Embryonic facial prominence (tissue), 1 donor: ENCODE results near the gene LMF1.
"Not testable (repeated sequence)": the region's sequence is repeated elsewhere in the genome, so short reads cannot be mapped to it uniquely, and the experiment has no call there.

Experiments used
- DNase-seq: peaks from one replicate; pipeline ENCODE4 v3.0.0-alpha.2; 2016; ENCODE audit errors: extremely low spot score

The LMF1 gene

DNA sequence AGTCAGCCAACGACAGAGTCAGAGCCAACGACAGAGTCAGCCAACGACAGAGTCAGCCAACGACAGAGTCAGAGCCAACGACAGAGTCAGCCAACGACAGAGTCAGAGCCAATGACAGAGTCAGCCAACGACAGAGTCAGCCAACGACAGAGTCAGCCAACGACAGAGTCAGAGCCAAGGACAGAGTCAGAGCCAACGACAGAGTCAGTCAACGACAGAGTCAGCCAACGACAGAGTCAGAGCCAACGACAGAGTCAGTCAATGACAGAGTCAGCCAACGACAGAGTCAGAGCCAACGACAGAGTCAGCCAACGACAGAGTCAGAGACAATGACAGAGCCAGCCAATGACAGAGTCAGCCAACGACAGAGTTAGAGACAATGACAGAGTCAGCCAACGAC is 22.0 kb downstream of the LMF1 start:
- not testable (repeated sequence) for DNase-seq

DNA sequence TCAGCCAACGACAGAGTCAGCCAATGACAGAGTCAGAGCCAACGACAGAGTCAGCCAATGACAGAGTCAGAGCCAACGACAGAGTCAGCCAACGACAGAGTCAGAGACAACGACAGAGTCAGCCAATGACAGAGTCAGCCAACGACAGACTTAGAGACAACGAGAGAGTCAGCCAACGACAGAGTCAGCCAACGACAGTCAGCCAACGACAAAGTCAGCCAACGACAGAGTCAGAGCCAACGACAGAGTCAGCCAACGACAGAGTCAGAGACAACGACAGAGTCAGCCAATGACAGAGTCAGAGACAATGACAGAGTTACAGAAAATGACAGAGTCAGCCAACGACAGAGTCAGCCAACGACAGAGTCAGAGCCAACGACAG is 22.9 kb downstream of the LMF1 start:
- DNase-seq: not testable (repeated sequence)

DNA sequence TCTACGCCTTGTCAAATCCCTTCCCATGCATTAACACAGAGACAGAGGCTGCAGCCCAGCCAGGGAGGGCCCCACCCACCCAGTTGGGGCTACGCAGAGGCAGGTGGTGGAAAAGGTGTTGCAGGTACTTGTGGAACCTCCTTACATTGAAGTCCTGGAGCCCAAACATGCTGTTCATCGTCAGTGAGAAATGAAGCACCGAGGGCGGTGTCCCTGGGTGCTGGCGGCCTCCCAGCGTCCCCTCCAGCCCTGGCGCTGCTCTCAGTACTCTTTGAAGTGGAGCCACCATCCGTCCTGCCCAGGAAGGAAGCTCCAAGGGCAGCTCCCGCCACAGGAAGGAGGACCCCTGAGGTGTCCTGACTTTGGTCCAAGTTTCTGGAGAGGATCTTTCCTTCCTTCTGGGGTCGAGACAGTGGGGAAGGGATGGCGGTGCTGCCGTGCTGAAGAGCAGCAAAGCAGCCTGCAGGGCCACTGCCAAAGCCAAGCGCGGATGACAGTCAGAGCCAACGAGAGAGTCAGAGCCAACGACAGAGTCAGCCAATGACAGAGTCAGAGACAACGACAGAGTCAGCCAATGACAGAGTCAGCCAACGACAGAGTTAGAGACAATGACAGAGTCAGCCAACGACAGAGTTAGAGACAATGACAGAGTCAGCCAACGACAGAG is 23.4 kb downstream of the LMF1 start:
- no peak for DNase-seq

DNA sequence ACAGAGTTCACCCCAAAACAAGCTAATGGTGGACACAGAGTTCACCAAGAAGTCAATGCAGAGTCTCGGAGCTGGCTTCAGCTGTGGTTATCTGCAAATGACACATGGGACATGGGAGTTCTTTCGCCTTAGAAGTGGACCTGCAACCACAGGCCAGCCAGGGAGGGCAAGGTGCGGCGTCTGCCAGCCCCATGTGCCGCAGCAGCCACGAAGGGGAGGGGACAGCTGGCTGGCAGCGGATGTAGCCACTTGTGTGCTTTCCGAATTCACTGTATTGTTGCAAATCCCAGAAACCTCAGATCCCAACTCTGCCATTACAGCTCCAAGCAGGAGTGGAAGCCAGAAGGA is 24.8 kb downstream of the LMF1 start:
- DNase-seq: no peak

DNA sequence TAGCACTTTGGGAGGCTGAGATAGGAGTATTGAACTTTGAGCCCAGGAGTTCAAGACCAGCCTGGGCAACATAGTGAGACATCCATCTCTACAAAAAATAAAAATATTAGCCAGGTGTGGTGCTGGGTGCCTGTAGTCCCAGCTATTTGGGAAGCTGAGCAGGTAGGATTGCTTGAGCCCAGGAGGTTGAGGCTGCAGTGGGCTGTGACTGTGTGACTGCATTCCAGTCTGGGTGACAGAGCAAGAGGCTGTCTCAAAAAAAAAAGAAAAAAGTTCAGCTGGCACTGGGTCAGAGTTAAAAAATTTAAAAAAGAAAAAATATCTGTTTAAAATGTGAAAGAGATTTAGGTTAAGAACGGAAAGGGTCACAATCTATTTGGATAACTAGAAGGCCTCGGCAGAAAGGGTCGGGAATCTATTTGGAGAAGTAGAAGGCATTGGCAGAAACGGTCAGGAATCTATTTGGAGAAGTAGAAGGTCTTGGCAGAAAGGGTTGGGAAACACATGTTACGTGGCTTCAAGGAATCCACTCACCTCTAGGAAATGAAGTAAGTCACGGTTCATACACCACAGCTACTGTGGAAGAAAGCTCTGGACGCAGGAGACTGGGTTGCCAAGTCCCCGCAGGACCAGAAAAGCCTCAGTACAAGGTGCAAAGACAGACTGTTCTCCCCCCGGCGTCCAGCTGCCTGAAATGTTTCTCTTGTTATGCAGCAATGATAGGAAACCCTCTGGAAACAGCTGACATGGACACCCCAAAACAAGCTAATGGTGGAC is 25.3 kb downstream of the LMF1 start:
- DNase-seq: no peak

DNA sequence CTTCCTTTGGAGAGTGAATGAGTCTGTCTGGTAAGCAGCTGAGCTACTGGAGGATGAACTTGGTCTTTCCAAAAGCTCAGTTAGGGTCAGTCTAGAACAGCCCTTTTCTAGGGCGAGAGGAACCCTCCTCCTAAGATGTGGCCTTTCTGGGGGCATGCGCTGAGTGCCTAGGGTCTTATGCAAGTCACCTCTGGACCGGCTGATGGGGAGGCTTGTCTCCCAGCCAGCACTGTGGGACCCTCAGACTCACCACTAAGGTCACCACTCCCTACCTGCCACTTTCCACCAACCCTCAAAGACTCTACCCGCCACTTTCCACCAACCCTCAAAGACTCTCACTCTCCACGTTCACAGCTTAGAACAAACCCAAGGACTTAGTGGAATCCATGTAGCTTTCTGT is 26.8 kb downstream of the LMF1 start:
- DNase-seq: no peak

DNA sequence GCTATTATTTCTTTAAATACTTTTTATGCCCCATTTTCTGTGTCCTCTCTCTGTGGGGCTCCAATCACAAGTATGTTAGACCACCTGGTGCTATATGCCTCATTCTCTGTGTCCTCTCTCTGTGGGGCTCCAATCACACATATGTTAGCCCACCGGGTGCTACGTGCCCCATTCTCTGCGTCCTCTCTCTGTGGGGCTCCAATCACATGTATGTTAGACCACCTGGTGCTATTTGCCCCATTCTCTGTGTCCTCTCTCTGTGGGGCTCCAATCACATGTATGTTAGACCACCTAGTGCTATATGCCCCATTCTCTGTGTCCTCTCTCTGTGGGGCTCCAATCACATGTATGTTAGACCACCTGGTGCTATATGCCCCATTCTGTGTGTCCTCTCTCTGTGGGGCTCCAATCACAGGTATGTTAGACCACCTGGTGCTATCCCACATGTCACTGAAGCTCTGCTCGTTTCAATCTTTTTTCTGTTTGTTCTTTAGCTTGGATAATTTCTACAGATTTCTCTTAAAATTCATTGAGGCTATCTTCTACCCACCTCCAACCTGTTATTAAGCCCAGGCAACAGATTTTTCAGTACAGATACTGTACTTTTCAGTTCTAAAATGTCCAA is 28.2 kb downstream of the LMF1 start:
- DNase-seq: no peak

DNA sequence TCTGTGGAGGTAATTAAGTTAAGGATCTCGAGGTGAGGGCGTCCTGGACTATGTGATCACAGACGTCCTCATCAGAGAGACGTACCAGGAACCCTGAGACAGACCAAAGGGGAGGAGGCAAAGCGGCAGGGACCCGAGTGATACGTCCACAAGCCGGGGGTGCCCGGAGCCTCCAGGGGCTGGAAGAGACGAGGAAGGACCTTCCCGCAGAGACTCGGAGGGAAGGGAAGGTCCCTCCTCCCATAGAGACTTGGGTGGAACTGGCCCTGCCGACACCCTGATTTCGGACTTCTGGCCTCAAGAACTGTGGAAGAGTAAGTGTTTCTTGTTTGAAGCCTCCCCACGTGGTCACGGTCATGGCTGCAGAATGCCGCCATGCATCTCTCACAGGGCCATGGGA is 30.8 kb downstream of the LMF1 start:
- DNase-seq: no peak

DNA sequence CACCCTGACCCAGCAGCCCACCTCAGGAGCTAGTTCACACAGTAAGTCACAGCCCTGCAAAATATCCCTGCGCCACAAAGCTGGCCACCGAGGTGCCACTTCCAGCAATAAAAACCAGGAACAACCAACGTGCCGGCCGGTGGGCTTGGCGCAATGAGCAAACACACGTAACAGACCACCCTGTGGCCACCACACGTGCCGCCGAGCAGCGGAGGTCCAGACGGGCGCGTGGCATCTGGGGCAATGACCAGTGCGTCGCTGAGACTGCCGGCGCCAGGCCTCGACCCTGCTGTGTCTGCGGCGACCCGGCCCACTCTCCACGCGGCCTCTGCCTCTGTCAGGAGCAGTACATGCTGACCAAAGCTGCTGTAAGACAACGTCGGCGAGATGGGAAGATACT is 31.5 kb downstream of the LMF1 start:
- no peak for DNase-seq

DNA sequence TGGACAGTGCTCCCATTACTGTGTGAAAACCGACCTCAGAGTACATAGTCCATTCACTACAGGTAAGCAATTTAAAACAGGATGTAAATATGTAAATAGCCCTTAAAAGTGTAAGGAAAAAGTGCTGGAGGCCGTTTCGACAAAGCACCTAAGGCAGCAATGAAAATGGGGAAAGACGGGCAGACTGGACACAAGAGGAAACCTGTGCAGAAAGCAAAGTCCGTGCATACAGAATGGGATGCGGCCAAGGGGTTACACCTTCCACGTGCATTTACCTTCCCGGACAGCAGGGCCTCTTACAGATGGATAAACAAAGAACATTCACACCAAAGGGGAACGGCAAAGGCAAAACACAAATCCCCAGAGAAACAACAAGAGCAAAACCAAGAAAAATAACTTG is 32.0 kb downstream of the LMF1 start:
- no peak for DNase-seq

DNA sequence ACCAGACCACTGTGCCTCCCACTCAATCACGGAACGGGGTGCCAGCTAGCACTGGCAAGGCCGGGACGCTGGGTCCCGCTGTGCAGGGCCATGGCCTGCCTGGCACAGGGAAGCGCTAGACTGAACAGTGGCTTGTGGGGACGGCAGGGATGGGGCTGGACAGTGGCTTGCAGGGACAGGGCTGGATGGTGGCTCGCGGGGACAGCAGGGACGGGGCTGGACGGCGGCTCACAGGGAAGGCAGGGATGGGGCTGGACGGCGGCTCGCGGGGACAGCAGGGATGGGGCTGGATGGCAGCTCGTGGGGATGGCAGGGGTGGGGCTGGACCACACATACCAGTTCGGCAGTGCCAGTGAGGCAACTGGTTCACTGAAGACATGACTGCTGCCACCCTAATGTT is 32.6 kb downstream of the LMF1 start:
- no peak for DNase-seq

DNA sequence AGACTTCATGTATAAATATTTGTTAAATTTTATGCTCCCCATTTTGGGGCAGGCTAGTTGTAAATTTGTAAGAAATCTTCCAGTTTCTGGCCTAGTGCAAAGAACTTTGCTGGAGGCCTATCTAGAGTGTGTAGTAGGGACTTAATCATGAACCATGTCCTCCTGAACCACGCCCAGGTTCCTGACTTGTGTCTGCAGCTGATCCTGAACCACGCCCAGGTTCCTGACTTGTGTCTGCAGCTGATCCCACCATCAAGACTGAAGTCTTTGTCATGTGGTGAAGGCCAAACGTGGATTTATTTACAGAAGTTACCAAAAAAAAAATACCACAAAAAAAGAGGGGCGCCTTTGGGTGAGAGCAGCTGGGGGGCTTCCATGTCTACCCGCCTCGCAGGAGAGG is 33.1 kb downstream of the LMF1 start:
- no peak for DNase-seq

DNA sequence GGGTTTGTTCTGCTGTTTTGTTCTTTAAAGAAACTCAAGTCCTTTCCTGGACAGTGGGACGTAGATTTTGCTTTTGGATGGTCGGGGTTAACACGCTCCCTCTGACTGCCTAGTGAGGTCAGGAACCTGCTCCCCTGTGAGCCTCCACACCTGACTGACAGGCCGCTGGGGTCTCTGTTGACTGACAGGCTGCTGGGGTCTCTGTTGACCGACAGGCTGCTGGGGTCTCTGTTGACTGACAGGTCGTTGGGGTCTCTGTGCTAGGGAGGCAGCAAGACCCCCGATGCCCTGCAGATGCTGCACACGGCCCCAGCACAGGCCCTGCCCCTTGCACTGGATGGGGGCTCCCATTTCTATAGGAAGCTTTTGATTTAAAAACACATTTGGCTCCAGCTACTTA is 33.5 kb downstream of the LMF1 start:
- DNase-seq: no peak

DNA sequence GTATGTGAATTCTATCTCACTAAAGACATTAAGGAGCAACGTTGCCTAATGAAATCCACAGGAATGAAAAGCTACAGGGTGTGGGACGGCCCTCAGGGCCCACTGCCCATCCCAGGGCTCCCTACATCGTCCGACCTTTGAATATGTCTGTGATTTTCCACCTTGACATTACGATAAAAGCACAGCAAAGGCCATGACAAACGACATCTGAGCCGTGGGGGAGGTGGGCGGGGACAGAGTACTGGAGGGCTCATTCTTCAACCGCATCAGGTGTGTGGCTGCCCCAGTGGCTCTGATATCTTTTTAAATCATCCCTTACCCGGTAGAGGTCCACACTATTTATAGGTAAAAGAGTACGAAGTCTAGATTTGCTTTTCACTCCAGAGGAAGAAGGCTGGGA is 35.1 kb downstream of the LMF1 start:
- no peak for DNase-seq

DNA sequence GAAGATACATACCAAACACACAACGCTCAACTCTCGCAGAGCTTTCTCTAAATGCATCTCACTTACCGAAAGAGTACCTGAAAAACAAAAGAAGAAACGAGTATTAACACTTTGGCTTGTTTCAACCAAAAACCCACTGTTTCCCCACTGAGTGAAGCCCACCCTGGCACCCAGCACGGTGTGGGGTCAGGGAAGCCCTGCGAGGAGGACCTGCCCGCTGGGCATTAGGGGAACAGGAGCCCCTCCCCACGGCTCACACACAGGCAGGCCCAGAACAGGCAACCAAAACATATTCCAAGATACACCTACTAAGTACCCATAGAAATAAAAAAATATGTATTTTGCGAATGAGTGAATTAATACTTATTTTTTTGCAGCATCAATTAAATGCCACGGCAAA is 36.6 kb downstream of the LMF1 start:
- no peak for DNase-seq

DNA sequence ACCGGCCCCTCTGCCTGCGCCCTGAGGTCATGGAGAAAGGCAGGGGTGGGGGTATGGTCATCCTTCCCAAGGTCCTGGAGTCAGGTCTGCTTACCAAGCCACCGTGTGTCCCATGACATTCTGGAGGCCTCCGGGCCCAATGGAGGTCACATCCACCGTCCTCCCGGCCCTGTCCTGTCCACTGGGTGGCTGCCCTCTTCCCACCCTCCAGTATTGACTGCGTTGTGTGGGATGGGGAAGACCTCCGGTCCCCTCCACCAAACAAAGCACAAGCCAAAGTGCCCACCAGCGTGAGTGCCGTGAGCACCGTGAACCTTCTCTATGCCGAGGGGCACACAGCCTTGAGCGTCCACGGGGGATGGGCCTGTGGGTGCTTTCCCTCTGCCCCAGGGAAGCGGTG is 37.2 kb downstream of the LMF1 start:
- no peak for DNase-seq

DNA sequence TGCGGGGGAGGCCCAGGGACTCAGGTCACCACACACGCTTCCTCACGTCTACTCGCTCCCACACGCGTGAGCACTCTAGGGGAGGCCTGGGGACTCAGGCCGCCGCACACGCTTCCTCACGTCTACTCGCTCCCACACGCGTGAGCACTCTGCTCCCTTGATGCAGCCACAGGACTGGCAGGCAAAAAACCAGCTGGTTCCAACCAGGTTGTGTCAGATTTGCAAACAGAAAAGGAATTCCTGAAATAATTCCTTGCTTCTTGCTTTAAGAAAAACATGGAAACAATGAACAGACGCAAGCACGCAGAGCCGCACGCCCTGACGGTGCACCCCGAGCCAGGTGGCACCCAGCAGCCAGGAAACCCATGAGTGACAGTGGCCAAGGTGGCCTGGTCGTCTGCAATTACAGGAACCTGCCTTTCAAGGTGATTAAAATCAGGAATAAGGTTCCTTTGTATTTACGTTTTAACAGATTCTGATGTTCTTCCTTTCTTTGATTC is 37.9 kb downstream of the LMF1 start:
- no peak for DNase-seq

DNA sequence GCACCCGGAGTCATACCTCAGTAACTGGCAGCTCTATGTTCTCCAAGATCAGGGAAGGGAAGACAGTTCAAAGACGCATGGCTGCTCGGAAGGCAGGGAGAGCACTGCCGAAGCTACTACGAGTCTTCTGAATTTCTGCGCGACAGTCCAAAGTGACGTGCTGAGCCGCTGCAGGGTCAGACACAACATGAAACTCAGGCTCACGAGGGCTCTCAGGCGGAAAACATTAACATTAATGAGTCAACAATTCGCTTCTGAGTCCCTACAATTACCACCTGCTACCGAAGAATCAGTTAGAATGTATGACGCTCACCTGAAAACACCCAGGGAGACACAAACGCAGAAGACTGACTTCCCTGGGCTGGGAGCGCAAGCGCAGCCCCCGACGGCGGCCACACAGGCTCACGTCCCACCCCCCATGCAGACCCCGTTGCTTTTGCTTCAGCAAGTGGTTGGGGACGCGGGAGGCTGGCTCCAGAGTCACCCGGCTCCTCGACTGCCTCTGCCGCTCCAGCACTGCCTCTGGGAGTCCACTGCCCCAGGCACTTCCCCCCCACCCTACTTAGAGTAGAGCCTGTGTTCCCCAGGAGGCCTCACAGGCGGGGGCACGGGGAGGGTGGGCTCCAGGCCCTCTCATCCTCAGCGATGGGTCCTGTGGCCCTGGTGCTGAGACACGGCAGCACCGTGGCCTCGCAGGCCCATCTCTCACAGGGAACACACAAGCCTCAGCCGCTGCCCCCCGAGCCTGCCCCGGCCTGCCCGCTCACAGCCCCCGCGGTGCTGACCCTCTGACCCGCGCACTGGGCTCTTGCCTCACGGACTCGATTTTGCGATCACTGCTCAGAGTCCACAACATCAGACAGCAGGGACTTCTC is 38.9 kb downstream of the LMF1 start:
- no peak for DNase-seq

DNA sequence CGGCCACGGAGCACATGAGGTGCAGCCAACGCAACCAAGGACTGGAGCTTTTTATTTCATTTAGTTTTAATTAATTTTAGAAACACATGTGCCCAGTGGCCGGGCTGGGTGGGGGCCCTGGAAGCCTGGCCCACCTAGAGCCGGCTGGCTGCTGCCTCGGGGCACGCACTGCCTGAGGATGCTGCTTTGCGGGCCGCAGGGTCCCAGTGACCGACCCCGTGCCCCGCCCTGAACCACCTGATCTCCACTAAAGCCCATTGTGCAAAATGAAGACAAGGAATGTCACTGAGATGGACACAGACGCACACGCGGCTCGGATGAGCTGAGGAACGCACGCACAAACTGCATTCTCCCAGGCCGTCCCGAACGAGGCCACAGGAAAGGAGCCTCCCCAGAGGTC is 39.6 kb downstream of the LMF1 start:
- no peak for DNase-seq

DNA sequence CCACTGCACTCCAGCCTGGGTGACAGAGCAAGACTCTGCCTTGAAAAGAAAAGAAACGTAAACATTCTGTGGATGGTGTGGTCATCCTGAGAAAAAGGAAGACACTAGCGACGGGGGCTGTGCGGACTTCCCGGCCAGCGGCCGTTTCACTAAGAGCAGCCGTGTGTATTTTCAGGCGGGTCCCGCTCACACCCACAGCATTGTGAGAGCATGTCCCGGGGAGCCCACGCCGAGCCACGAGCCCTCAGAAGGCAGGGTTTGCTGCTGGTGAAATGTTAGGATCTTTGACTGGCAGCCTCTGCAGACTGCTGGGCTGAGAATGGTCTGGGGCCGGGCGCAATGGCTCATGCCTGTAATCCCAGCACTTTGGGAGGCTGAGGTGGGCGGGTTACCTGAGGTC is 40.3 kb downstream of the LMF1 start:
- DNase-seq: no peak

DNA sequence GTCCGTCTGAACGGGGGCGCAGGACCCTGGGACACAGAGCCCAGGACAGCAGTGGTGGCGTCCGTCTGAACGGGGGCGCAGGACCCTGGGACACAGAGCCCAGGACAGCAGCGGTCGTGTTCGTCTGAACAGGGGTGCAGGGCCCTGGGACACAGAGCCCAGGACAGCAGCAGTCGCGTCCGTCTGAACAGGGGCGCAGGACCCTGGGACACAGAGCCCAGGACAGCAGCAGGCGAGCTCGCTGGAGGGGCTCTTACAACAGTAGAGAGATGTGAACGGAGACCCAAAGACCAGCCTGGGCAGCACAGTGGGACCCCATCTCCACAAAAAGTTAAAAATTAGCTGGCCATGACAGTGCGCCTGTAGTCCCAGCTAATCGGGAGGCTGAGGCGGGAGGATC is 40.7 kb downstream of the LMF1 start:
- no peak for DNase-seq
